ENCODE results near the gene DNAH17.
"Not testable (repeated sequence)": the region's sequence is repeated elsewhere in the genome, so short reads cannot be mapped to it uniquely, and the experiment has no call there.

Gene DNAH17

GRCh38 chr17:78476149-78476548 lies 101.0 kb downstream of the DNAH17 start:
- DNase-seq = no peak

- DNase-seq = no peak
These were observed 102.0 kb downstream of the DNAH17 start for GRCh38 chr17:78475211-78475610.

- no peak for DNase-seq
These were observed 102.5 kb downstream of the DNAH17 start for GRCh38 chr17:78474614-78475146.

- no peak for DNase-seq
These were observed 103.1 kb downstream of the DNAH17 start for GRCh38 chr17:78473951-78474613.

GRCh38 chr17:78472035-78472905 lies 104.9 kb downstream of the DNAH17 start:
- DNase-seq = no peak

- no peak for DNase-seq
These were observed 105.6 kb downstream of the DNAH17 start for GRCh38 chr17:78471635-78472034.

GRCh38 chr17:78469443-78469842 lies 107.8 kb downstream of the DNAH17 start:
- DNase-seq = no peak

- DNase-seq = no peak
These were observed 108.8 kb downstream of the DNAH17 start for GRCh38 chr17:78468366-78468765.

- no peak for DNase-seq
These were observed 110.1 kb downstream of the DNAH17 start for GRCh38 chr17:78466786-78467715.

GRCh38 chr17:78466109-78466785 lies 110.9 kb downstream of the DNAH17 start:
- not testable (repeated sequence) for DNase-seq

- DNase-seq = no peak
These were observed 115.0 kb downstream of the DNAH17 start for GRCh38 chr17:78462148-78462547.

- DNase-seq = no peak
These were observed 115.5 kb downstream of the DNAH17 start for GRCh38 chr17:78461799-78462053.

- no peak for DNase-seq
These were observed 116.0 kb downstream of the DNAH17 start for GRCh38 chr17:78460951-78461798.

GRCh38 chr17:78460176-78460675 lies 117.0 kb downstream of the DNAH17 start:
- DNase-seq = no peak

GRCh38 chr17:78459696-78460095 lies 117.5 kb downstream of the DNAH17 start:
- no peak for DNase-seq

GRCh38 chr17:78458736-78459335 lies 118.4 kb downstream of the DNAH17 start:
- no peak for DNase-seq

- no peak for DNase-seq
These were observed 119.1 kb downstream of the DNAH17 start for GRCh38 chr17:78458091-78458490.

GRCh38 chr17:78454346-78454745 lies 122.8 kb downstream of the DNAH17 start:
- no peak for DNase-seq

GRCh38 chr17:78451753-78452152 lies 125.4 kb downstream of the DNAH17 start:
- DNase-seq = no peak

- DNase-seq = no peak
These were observed 126.4 kb downstream of the DNAH17 start for GRCh38 chr17:78450696-78451345.
